Neural progenitor cell (in vitro differentiated cells): ENCODE results near the gene KIRREL3. TPM values are rescaled to one million over a fixed set of nuclear protein-coding genes. Genes with fewer than 3 reads are reported as not detected.
A peak's percentile ranks its signal among the peaks of the same experiment; 100 is the strongest.

Experiments
- DNase-seq: peaks from one replicate; pipeline ENCODE4 v3.0.0-alpha.2; 2016; ENCODE audit warnings: low spot score
- H2AFZ ChIP-seq: fragments of 200-600 bp; sonication (generic); replicated peaks from 2 replicates; pipeline ENCODE4 v1.6.1; 2016; ENCODE audit warnings: antibody characterized with exemption
- H3F3A ChIP-seq: fragments of 200-600 bp; sonication (generic); 2 replicates; pipeline ENCODE4 v1.6.1; 2016; ENCODE audit warnings: antibody characterized with exemption, low read depth
- H3K27ac ChIP-seq: fragments of 200-600 bp; sonication (generic); 2 replicates; pipeline ENCODE4 v1.5.1; 2016; ENCODE audit warnings: mild to moderate bottlenecking
- H3K27me3 ChIP-seq: fragments of 200-600 bp; sonication (generic); 2 replicates; pipeline ENCODE4 v1.6.1; 2016; ENCODE audit warnings: mild to moderate bottlenecking, moderate library complexity
- H3K36me3 ChIP-seq: fragments of 200-600 bp; sonication (generic); 2 replicates; pipeline ENCODE4 v1.5.1; 2016
- H3K4me1 ChIP-seq: fragments of 200-600 bp; sonication (generic); 2 replicates; pipeline ENCODE4 v1.6.1; 2016; ENCODE audit warnings: mixed run types
- H3K4me2 ChIP-seq: fragments of 200-600 bp; sonication (generic); 2 replicates; pipeline ENCODE4 v1.6.1; 2016
- H3K4me3 ChIP-seq: fragments of 200-600 bp; sonication (generic); 2 replicates; pipeline ENCODE4 v1.5.1; 2016
- H3K79me2 ChIP-seq: fragments of 200-600 bp; sonication (generic); 2 replicates; pipeline ENCODE4 v1.6.1; 2016; ENCODE audit warnings: low read depth
- H3K9ac ChIP-seq: fragments of 200-600 bp; sonication (generic); 2 replicates; pipeline ENCODE4 v1.6.1; 2016
- H3K9me3 ChIP-seq: fragments of 200-600 bp; sonication (generic); 2 replicates; pipeline ENCODE4 v1.5.1; 2016; ENCODE audit warnings: low read depth
- H4K20me1 ChIP-seq: fragments of 200-600 bp; sonication (generic); 2 replicates; pipeline ENCODE4 v1.6.1; 2016; ENCODE audit warnings: low read depth
- H3K27ac Mint-ChIP-seq: 3 replicates; pipeline ENCODE4 v1.8.0; 2021; ENCODE audit warnings: mixed read lengths
- H3K27me3 Mint-ChIP-seq: 2 replicates; pipeline ENCODE4 v1.8.0; 2022; ENCODE audit warnings: low read depth, mild to moderate bottlenecking, inconsistent platforms, moderate library complexity, mixed read lengths; ENCODE audit not compliant: insufficient read depth
- H3K36me3 Mint-ChIP-seq: 3 replicates; pipeline ENCODE4 v1.8.0; 2021; ENCODE audit warnings: mixed read lengths
- H3K4me1 Mint-ChIP-seq: 3 replicates; pipeline ENCODE4 v1.8.0; 2021; ENCODE audit warnings: mixed read lengths
- H3K4me3 Mint-ChIP-seq: 3 replicates; pipeline ENCODE4 v1.8.0; 2021; ENCODE audit warnings: mild to moderate bottlenecking, moderate library complexity, mixed read lengths
- H3K9me3 Mint-ChIP-seq: 3 replicates; pipeline ENCODE4 v1.8.0; 2020; ENCODE audit warnings: mixed read lengths
- EZH2 ChIP-seq: fragments of 200-600 bp; sonication (generic); IDR thresholded peaks from 2 replicates; pipeline ENCODE4 v1.6.1; 2017; ENCODE audit warnings: antibody characterized with exemption, mild to moderate bottlenecking, moderate library complexity
- EZH2phosphoT487 ChIP-seq: fragments of 200-600 bp; sonication (generic); IDR thresholded peaks from 2 replicates; pipeline ENCODE4 v1.6.1; 2017; ENCODE audit warnings: antibody characterized with exemption
- total RNA-seq: library from RNA; depleted of rRNA; stranded (reverse); fragments of >200 nt; gene quantifications from 2 replicates; pipeline ENCODE4 v1.2.3, GENCODE V29; 2015; ENCODE audit warnings: low replicate concordance
- TF ChIP-seq, protein P1 (sequence below): fragments of 200-600 bp; sonication (generic); IDR thresholded peaks from 2 replicates; pipeline ENCODE4 v1.5.1; 2017; ENCODE audit warnings: antibody characterized with exemption, mild to moderate bottlenecking

KIRREL3 gene
- total RNA-seq, 1 donor from 2014 or later, result 1.1 TPM

DNA sequence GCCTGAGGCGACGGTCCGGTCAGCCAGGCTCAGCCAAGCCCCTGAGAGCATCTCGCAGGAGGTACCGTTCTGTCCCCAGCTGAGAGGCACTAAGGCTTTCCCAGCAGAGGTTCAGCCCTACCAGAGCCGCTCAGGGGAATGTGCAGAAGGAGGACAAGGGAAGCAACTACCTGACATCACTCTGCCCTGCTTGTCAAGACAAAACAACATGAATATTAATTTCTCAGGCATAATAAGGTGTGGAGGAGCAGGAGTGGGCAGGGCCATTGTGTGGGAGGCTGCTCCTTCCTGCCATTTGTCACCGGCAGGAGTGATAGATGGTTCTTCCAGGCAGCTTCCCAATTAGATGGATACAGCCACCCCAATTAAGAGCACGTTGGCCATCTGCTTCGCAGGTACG, 181.4 kb downstream of the KIRREL3 start:
- no peak for DNase-seq
- Mint-ChIP-seq H3K4me3 (no peak overlapping the region), H3K36me3 (no peaks in the 10 kb centered on the region), H3K4me1 (peaks cover 28% of the 10 kb centered on the region), H3K27ac (no peak overlapping the region), H3K9me3 (no peaks in the 10 kb centered on the region), H3K27me3 (no peaks in the 10 kb centered on the region)
- H4K20me1 ChIP-seq, result no peaks in the 10 kb centered on the region
- H3K9me3 ChIP-seq, result no peaks in the 10 kb centered on the region
- no peak overlapping the region for H3K4me2 ChIP-seq
- H3K4me1 ChIP-seq, result peaks cover 15% of the 10 kb centered on the region
- H3K36me3 ChIP-seq, result no peaks in the 10 kb centered on the region
- H3K79me2 ChIP-seq, result no peaks in the 10 kb centered on the region
- TF ChIP-seq EZH2phosphoT487, result no peak
- H3K27ac ChIP-seq, result no peak overlapping the region
- no peaks in the 10 kb centered on the region for H3K27me3 ChIP-seq
- no peak overlapping the region for H2AFZ ChIP-seq
- H3K4me3 ChIP-seq, result no peak overlapping the region
- peaks cover 6% of the 10 kb centered on the region for H3F3A ChIP-seq
- H3K9ac ChIP-seq, result no peak overlapping the region

DNA sequence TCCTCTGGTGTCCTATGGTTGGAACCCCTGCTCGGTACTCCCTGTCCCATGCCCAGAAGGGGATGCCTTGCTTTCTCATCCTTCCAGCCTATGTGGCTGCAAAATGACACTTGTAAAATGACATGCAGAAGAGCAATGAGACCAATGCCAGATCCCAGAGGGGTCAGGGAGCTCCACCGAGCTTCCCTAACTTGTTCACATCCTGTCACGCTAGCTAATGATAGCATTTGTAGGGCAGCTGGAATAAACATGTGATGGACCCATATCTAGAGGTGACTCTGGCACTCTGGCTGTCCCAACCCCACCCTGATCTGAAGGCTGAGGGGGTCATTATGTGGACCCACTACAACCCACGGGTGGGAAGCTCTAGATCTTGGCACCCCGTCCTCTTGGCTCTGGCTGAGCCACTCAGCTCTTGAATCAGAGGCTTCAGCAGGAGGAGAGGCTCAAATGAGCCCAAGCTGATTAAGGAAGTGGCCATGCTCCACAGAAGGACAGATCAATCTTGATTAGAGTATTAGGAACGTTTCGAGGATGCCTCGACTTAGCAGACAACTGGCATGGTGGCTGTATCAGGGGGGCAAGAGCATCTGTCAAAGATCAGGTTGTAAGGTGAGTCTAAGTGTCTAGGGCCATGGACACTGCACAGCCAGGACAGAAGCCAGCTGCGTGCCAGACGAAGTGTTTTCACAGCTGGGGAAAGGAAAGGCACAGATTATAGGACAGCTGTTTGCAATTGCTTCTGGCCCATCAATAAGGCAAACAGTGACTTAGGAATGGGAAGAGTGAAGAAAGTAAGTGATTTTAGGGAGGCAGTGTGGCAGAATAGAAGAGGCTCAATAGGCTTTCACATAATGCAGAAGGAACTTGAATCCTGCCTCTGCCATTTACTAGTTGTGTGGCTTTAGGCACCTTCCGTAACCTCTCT, 182.8 kb downstream of the KIRREL3 start:
- Histone ChIP-seq H3K27me3 (no peaks in the 10 kb centered on the region), H2AFZ (no peak overlapping the region), H3K4me1 (peaks cover 15% of the 10 kb centered on the region), H3K9ac (no peak overlapping the region), H3K79me2 (no peaks in the 10 kb centered on the region), H3K36me3 (no peaks in the 10 kb centered on the region), H3K4me3 (no peak overlapping the region), H3K9me3 (no peaks in the 10 kb centered on the region), H4K20me1 (no peaks in the 10 kb centered on the region), H3K27ac (no peak overlapping the region), H3K4me2 (no peak overlapping the region), H3F3A (peaks cover 6% of the 10 kb centered on the region)
- TF ChIP-seq EZH2phosphoT487, result no peak
- TF ChIP-seq, protein P1, sequence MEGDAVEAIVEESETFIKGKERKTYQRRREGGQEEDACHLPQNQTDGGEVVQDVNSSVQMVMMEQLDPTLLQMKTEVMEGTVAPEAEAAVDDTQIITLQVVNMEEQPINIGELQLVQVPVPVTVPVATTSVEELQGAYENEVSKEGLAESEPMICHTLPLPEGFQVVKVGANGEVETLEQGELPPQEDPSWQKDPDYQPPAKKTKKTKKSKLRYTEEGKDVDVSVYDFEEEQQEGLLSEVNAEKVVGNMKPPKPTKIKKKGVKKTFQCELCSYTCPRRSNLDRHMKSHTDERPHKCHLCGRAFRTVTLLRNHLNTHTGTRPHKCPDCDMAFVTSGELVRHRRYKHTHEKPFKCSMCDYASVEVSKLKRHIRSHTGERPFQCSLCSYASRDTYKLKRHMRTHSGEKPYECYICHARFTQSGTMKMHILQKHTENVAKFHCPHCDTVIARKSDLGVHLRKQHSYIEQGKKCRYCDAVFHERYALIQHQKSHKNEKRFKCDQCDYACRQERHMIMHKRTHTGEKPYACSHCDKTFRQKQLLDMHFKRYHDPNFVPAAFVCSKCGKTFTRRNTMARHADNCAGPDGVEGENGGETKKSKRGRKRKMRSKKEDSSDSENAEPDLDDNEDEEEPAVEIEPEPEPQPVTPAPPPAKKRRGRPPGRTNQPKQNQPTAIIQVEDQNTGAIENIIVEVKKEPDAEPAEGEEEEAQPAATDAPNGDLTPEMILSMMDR, result no peak
- TF ChIP-seq EZH2, result no peak
- Mint-ChIP-seq H3K4me3 (no peak overlapping the region), H3K27ac (no peak overlapping the region), H3K9me3 (no peaks in the 10 kb centered on the region), H3K4me1 (peaks cover 24% of the 10 kb centered on the region), H3K27me3 (no peaks in the 10 kb centered on the region), H3K36me3 (no peaks in the 10 kb centered on the region)
- DNase-seq, result no peak

DNA sequence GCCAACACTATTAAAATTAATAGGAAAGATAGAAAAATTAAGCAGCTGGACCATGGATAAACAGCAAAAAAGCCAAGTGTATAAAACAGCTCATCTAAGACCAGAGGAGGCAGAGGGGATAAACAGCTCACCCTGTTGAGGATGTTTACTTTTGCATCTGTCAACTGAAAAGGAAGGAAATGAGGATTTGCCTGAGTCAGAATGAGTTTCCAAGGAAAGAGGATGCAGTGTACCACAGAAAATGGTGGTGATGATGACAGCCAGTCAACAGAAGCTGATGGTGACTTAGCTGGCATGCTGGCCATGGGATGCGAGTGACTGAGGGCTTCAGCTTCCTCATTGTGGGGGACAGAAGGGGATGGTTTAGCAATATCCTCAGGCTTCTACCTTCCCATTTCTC, 183.5 kb downstream of the KIRREL3 start:
- Mint-ChIP-seq H3K36me3 (no peaks in the 10 kb centered on the region), H3K27me3 (no peaks in the 10 kb centered on the region), H3K9me3 (no peaks in the 10 kb centered on the region), H3K4me1 (peaks cover 24% of the 10 kb centered on the region), H3K4me3 (no peak overlapping the region), H3K27ac (no peak overlapping the region)
- H3K27ac ChIP-seq, result peak overlapping the region; percentile 14
- H3K9me3 ChIP-seq, result no peaks in the 10 kb centered on the region
- no peaks in the 10 kb centered on the region for H3K27me3 ChIP-seq
- H3F3A ChIP-seq, result peaks cover 6% of the 10 kb centered on the region
- TF ChIP-seq EZH2phosphoT487 (no peak), EZH2 (no peak)
- TF ChIP-seq, protein P1, result no peak
- H3K4me3 ChIP-seq, result no peak overlapping the region
- H3K36me3 ChIP-seq, result no peaks in the 10 kb centered on the region
- H4K20me1 ChIP-seq, result no peaks in the 10 kb centered on the region
- H3K4me1 ChIP-seq, result peaks cover 15% of the 10 kb centered on the region
- H3K4me2 ChIP-seq, result peak overlapping the region; percentile 47
- no peak for DNase-seq
- no peak overlapping the region for H3K9ac ChIP-seq
- no peaks in the 10 kb centered on the region for H3K79me2 ChIP-seq
- H2AFZ ChIP-seq, result no peak overlapping the region

DNA sequence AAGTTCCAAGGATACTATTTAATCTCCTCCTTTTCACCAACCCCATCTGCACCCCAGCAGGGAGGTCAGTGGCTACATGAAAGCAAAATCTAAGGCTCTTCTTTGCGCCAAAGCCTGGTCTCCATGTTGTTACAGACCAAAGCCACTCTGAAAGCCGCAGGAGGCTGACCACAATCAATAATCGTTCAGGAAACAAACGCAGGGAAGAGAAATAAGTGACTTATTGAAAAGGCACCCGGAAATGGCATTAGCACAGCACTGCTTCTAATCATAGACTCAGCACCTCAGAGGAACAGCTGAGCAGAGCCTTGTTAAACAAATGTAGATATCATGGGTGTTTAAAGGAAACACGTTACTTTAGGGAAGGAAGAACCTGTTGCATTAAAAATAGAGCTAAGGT, 183.9 kb downstream of the KIRREL3 start:
- H3K27me3 ChIP-seq, result no peaks in the 10 kb centered on the region
- H3K4me1 ChIP-seq, result peaks cover 15% of the 10 kb centered on the region
- H3K9me3 Mint-ChIP-seq, result no peaks in the 10 kb centered on the region
- no peak overlapping the region for H3K4me3 ChIP-seq
- H3K79me2 ChIP-seq, result no peaks in the 10 kb centered on the region
- H3K27ac Mint-ChIP-seq, result peak overlapping the region; percentile 0
- H4K20me1 ChIP-seq, result no peaks in the 10 kb centered on the region
- no peak overlapping the region for H3K9ac ChIP-seq
- H3K4me3 Mint-ChIP-seq, result no peak overlapping the region
- H3K36me3 ChIP-seq, result no peaks in the 10 kb centered on the region
- peak; percentile 16 for DNase-seq
- H3K27ac ChIP-seq, result peak overlapping the region; percentile 14
- H3F3A ChIP-seq, result peaks cover 6% of the 10 kb centered on the region
- peaks cover 24% of the 10 kb centered on the region for H3K4me1 Mint-ChIP-seq
- TF ChIP-seq EZH2 (no peak), EZH2phosphoT487 (no peak)
- TF ChIP-seq, protein P1, result no peak
- H2AFZ ChIP-seq, result no peak overlapping the region
- H3K9me3 ChIP-seq, result no peaks in the 10 kb centered on the region
- peak overlapping the region; percentile 47 for H3K4me2 ChIP-seq
- no peaks in the 10 kb centered on the region for H3K27me3 Mint-ChIP-seq
- no peaks in the 10 kb centered on the region for H3K36me3 Mint-ChIP-seq
